ENCODE data around the gene UVRAG. TPM values are rescaled to one million over a fixed set of nuclear protein-coding genes. Genes with fewer than 3 reads are reported as not detected.

UVRAG gene
- total RNA-seq, 1 donor from 2014 or later, result 103 TPM

- no peak for ATAC-seq (ENCODE audit: low read depth)
- CTCF ChIA-PET, result interaction anchor here (1.4 kb wide), 1 partner anchor 51 kb away, joined by 4 read pairs; no protein-coding TSS in a partner anchor
- Mint-ChIP-seq H3K4me3 (no peak overlapping the region), H3K27me3 (no peaks in the 10 kb centered on the region), H3K27ac (no peak overlapping the region), H3K9me3 (no peaks in the 10 kb centered on the region), H3K36me3 (ENCODE audit: low read depth) (no peaks in the 10 kb centered on the region), H3K4me1 (peaks cover 17% of the 10 kb centered on the region)
- no peak for DNase-seq
- intact Hi-C loops (cut with micrococcal nuclease), result no loop called here
- POLR2A ChIA-PET, result interaction anchor here (0.6 kb wide), 1 partner anchor 44 kb away, joined by 3 read pairs; no protein-coding TSS in a partner anchor
- TF ChIP-seq, protein P1, sequence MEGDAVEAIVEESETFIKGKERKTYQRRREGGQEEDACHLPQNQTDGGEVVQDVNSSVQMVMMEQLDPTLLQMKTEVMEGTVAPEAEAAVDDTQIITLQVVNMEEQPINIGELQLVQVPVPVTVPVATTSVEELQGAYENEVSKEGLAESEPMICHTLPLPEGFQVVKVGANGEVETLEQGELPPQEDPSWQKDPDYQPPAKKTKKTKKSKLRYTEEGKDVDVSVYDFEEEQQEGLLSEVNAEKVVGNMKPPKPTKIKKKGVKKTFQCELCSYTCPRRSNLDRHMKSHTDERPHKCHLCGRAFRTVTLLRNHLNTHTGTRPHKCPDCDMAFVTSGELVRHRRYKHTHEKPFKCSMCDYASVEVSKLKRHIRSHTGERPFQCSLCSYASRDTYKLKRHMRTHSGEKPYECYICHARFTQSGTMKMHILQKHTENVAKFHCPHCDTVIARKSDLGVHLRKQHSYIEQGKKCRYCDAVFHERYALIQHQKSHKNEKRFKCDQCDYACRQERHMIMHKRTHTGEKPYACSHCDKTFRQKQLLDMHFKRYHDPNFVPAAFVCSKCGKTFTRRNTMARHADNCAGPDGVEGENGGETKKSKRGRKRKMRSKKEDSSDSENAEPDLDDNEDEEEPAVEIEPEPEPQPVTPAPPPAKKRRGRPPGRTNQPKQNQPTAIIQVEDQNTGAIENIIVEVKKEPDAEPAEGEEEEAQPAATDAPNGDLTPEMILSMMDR (IDR thresholded peaks at IDR 0.05), result no peak
Observed at GRCh38 chr11:76156971-76157427, 342.0 kb downstream of the UVRAG start.

DNA sequence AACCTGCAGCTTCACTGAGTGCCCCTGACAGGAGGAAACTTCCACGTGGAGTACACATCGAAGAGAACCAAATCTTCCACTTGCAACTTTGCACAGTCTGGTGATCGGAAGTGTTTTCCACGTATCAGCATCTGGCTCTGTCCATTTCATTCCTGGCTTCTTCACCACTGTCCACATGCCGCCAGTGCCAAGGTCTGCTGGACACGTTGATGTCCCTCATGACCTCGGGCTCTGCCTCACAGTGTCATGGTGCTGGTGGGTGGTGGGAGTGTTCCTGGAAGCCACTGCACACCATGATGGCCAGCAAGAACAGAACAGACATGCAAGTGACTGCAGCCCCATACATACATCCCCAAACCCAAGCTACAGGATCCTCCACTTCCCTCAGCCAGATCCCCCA is 342.9 kb downstream of the UVRAG start:
- H3K4me1 Mint-ChIP-seq, result peaks cover 8% of the 10 kb centered on the region
- intact Hi-C loops (cut with micrococcal nuclease), result no loop called here
- H3K27me3 Mint-ChIP-seq, result no peaks in the 10 kb centered on the region
- H3K9me3 Mint-ChIP-seq, result no peaks in the 10 kb centered on the region
- no peak overlapping the region for H3K27ac Mint-ChIP-seq
- ATAC-seq (ENCODE audit: low read depth), result no peak
- no peak for DNase-seq
- POLR2A ChIA-PET, result interaction anchor here (0.6 kb wide), 1 partner anchor 45 kb away, joined by 3 read pairs; no protein-coding TSS in a partner anchor
- TF ChIP-seq, protein P1 (IDR thresholded peaks at IDR 0.05), result no peak
- no peaks in the 10 kb centered on the region for H3K36me3 Mint-ChIP-seq (ENCODE audit: low read depth)
- no peak overlapping the region for H3K4me3 Mint-ChIP-seq
- CTCF ChIA-PET, result no interaction called here

- intact Hi-C loops (cut with micrococcal nuclease), result no loop called here
- H3K9me3 Mint-ChIP-seq, result no peaks in the 10 kb centered on the region
- peaks cover under 1% of the 10 kb centered on the region for H3K4me1 Mint-ChIP-seq
- DNase-seq (no peak), ATAC-seq (ENCODE audit: low read depth) (no peak)
- no peaks in the 10 kb centered on the region for H3K36me3 Mint-ChIP-seq (ENCODE audit: low read depth)
- TF ChIP-seq, protein P1 (IDR thresholded peaks at IDR 0.05), result no peak
- POLR2A ChIA-PET, result interaction anchor here (0.6 kb wide), 1 partner anchor 214 kb away, joined by 5 read pairs; no protein-coding TSS in a partner anchor
- CTCF ChIA-PET, result no interaction called here
- no peak overlapping the region for H3K27ac Mint-ChIP-seq
- H3K4me3 Mint-ChIP-seq, result no peak overlapping the region
- H3K27me3 Mint-ChIP-seq, result no peaks in the 10 kb centered on the region
Observed at GRCh38 chr11:76158394-76159302, 343.6 kb downstream of the UVRAG start.

- Mint-ChIP-seq H3K9me3 (no peaks in the 10 kb centered on the region), H3K4me3 (no peak overlapping the region), H3K4me1 (no peaks in the 10 kb centered on the region), H3K36me3 (ENCODE audit: low read depth) (no peaks in the 10 kb centered on the region), H3K27ac (no peak overlapping the region), H3K27me3 (peaks cover 2% of the 10 kb centered on the region)
- TF ChIP-seq, protein P1 (IDR thresholded peaks at IDR 0.05), result no peak
- ChIA-PET POLR2A (interaction anchor here (0.6 kb wide), 1 partner anchor 214 kb away, joined by 5 read pairs; no protein-coding TSS in a partner anchor), CTCF (no interaction called here)
- no peak for DNase-seq
- no peak for ATAC-seq (ENCODE audit: low read depth)
- intact Hi-C loops (cut with micrococcal nuclease), result no loop called here
Observed at GRCh38 chr11:76159303-76159937, 344.4 kb downstream of the UVRAG start.
